ENCODE data around the gene CYB5R3.
"Not testable (repeated sequence)": the region's sequence is repeated elsewhere in the genome, so short reads cannot be mapped to it uniquely, and the experiment has no call there.

The CYB5R3 gene

DNA sequence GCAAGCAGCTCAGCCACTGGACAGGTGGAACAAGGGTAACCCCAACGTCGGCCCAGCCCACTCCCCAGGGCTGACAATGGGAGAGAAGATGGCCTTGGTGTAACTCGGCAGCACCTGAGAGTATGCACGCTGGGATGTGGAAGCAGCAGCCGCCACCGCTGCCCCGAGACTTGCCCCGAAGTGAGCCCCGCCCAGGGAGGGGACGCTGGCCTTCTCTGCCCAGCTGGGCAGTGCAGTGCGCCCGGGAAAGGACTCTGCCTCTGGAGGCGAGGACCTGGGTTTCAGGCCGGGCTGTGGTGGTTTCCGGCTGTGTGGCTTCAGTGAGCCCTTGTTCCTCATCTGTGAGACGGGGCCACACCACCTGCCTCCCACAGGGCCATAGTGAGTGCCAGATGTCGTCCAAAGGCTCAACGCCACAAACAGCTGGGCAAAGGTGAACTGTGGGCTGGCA lies 25.9 kb downstream of the CYB5R3 start:
- no peak for DNase-seq

DNA sequence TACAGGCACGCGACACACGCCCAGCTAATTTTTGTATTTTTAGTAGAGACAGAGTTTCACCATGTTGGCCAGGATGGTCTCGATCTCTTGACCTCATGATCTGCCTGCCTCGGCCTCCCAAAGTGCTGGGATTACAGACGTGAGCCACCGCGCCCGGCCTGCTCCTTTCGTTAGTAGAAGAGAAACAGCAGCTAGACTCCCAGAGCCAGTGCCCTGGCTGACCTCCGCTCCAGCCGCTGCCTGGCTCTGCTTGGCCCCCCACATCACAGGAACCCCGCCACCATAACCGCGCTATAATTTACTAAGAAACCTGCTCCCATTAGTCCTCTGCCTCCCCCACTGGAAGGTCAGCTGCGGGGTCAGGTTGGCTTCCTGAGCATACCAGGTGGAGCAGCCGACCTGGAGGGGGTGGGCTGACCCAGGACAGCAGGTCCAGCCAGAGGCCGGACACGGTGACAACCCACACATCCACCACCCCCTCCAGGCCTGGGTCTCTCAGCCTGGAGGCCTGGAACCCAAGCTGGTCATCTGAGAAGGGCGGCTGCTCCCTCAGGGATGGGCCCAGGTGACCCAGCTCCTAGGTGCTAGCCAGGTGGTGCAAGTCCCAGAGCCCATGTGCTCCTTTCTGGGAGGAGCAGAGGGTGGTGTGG lies 27.0 kb downstream of the CYB5R3 start:
- DNase-seq = no peak

DNA sequence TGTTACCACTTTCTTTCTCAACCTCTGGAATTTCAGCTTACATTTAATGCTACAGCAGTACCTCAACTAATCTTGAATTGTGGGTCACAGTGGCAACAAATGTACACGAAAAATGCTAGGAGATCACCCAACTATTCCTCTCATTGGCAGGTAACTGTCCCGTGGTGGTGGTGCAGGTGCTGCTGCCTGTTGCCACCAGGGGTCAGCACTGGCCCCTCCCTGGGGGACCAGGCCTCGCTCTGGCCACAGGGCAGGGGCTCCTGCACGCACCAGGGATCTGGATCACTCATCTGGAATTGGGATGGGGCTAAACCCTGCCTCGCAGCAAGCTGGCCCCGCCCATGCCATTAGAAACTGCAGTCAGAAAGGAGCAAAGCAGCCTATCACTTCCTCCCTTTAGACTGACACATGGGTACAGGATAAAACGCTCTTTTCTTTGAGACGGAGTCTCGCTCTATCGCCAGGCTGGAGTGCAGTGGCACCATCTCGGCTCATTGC lies 27.6 kb downstream of the CYB5R3 start:
- DNase-seq = peak; percentile 39

- no peak for DNase-seq
Measured at GRCh38 chr22:42620084-42620483, 29.1 kb downstream of the CYB5R3 start.

GRCh38 chr22:42619261-42620063 lies 29.7 kb downstream of the CYB5R3 start:
- DNase-seq = no peak

DNA sequence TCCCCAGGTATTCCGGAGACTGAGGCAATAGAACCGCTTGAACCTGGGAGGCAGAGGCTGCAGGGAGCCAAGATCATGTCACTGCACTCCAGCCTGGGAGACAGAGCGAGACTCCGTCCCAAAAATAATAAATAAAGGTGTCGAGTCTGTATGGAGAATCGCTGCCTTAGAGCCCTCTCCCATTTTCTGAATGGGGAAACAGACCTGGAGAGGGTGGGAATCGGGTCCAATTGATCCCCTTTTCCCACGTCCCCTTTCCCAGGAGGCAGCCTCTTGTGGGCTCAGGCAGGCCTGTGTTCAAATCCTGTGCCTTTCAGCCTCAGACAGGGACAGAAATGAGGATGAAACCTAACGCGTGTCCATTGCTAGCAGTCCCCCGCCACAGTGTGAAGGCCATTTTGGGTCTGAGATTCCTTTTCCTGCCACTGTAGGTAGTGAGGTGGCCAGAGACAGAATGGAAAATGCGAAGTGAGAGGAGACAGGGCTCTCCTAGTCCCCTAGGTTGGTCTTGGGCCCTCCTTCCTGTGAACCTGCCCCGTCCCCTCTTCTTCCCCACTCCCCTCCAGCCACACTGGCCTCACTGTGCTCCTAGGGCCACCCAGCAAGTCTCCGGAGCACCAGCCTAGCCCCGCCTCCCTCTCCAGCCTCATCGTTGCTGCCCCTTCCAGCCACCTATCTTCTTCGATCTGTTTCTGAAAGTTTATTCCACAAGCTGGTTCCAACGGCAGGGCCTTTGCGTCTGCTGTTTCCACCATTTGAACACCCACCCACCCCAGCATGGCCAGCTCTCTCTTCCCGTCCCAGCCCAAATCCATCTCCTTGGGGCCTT lies 31.8 kb downstream of the CYB5R3 start:
- no peak for DNase-seq

GRCh38 chr22:42615860-42616175 lies 33.4 kb downstream of the CYB5R3 start:
- not testable (repeated sequence) for DNase-seq

DNA sequence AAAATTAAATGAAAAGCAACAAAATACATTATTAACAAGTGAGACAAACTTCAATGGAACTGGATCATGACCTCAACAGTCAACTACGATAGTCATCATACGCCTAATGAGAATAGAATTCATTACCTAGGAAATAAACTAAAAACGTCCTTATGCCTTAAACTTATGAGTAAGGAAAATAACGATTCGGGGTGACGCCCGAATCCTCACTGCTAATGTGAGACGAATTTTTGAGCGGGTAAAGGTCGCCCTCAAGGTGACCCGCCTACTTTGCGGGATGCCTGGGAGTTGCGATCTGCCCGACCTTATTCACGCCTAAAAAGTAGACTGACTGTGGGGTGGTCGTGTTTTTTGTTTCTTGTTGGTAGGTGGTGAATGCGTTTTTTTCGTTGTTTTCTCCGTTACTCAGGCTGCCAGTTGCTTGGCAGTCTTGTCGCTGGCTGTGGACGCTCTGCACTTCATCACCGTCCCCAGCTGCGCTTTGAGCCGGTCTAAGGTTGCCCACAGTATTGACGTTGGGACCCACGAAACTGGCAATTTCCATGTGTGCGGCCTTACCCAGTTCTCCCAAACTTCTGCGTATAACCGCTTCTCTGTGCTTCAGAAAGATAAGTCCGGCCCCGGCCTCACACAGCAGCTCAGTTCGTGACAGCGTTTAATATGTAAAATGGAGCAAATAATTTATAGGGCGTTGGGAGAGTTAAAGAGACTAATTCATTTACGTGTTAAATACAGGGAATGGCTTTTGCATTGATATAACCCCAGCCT lies 33.9 kb downstream of the CYB5R3 start:
- peak; percentile 90 for DNase-seq

- DNase-seq = peak; percentile 98
Measured at GRCh38 chr22:42614312-42615091, 34.7 kb downstream of the CYB5R3 start, which contains the start of gene POLDIP3. POLDIP3 (minus strand) TSS chr22:42614883; CDS start chr22:42614857, 26 bp downstream.

DNA sequence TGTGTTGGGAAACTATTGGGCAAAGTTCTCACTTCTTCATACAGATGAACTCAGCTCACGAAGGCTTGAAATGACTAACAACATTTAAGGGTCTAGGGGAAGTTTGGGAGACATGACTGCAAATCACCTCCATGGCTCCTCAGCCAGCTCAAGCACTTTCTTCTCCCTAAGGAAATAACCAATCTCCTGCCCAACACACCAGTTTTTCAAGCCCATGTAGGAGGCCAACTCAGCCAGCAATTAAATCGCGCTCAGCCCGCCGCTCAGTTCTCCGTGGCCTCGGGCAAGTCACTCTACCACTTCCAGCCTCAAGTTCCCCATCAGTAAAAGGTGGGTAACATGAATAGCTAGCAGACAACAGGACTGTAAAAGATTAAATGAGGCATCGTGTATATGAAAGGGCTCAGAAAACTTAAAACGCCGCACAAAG lies 35.3 kb downstream of the CYB5R3 start:
- DNase-seq = no peak

- no peak for DNase-seq
Measured at GRCh38 chr22:42612336-42612735, 36.9 kb downstream of the CYB5R3 start.

GRCh38 chr22:42611051-42611450 lies 38.1 kb downstream of the CYB5R3 start:
- DNase-seq = no peak

DNA sequence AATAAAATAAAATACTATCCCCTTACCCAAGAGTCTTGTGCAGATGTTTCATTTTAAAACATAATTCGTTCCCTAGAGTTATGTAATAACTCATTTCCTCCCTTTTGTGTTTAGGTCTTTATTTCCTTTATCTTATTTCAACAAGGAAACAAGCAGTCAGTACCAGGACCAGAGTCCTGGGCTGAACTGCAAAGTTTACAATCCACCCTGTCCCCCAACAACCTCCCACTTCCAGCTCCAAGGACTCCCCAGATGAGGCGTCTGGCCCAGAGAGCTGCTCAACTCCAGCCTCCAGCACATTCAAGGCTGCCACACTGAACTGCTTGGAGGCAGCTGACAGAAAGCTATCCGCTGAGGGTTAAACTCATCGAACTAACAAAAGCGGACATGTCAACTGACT lies 39.0 kb downstream of the CYB5R3 start:
- DNase-seq = no peak

- no peak for DNase-seq
Measured at GRCh38 chr22:42608823-42609361, 40.3 kb downstream of the CYB5R3 start.

- no peak for DNase-seq
Measured at GRCh38 chr22:42608136-42608822, 40.9 kb downstream of the CYB5R3 start.

- DNase-seq = not testable (repeated sequence)
Measured at GRCh38 chr22:42607641-42608040, 41.6 kb downstream of the CYB5R3 start.

- DNase-seq = no peak
Measured at GRCh38 chr22:42604403-42604802, 44.8 kb downstream of the CYB5R3 start.

DNA sequence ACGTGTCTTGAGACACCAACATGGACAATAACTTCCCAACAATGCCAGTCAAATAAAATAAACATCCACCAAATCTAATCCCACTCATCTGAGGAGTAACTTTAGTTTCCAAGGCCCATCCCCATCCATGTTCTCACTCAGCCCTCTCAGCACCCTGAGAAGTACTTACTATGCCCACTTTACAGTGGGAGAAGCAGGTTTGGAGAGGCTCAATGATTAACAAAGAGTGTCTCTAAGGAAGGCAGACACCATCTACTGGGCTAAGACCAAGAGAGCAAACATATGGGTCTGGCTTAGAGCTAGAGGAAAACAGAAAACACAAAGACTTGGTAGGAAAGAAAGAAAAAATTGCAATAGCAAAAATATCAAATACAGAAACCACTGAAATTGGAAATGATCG lies 45.8 kb downstream of the CYB5R3 start:
- DNase-seq = no peak

DNA sequence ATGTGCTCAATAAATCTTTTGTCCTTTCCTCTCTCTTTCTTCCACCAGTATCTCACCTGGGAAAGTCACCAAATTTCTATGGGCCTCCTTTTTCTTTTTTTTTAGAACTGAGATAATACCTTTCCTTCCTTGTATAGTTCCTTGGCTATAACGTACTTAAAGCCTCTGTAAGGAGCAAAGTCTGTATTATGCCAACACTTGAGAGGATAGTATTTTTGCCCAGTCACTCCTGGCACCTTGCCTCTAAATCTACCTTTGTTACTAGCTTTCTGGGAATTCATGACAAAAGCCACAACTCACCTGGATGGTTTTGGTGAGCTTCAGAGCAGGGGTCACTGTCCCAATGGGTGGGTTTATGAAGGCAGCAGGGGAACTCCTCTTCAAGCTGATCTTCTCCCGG lies 46.7 kb downstream of the CYB5R3 start:
- no peak for DNase-seq

GRCh38 chr22:42601879-42602465 lies 47.2 kb downstream of the CYB5R3 start:
- DNase-seq = no peak

Data from central memory CD4-positive, alpha-beta T cell (primary cell).